RWPE2 (cell line): Measurements from ENCODE around the gene UBE3C.

Experiments used
- ATAC-seq: fragments of 200-7000 bp; cut with Tn5 transposase; 3 replicates; pipeline ENCODE4 v1.9.1; 2021; ENCODE audit warnings: low read depth
- DNase-seq: peaks from one replicate; pipeline ENCODE4 v3.0.0-alpha.2; 2020; ENCODE audit warnings: low spot score
- H3K27ac ChIP-seq: fragments of 450-650 bp; 2 replicates; pipeline ENCODE4 v1.5.1; 2017; ENCODE audit warnings: mild to moderate bottlenecking; ENCODE audit not compliant: poor library complexity, severe bottlenecking
- H3K27me3 ChIP-seq: fragments of 250-450 bp; sonication (Bioruptor Pico); 2 replicates; pipeline ENCODE4 v1.5.1; 2021; ENCODE audit warnings: mild to moderate bottlenecking, moderate library complexity; ENCODE audit not compliant: insufficient read depth, poor library complexity, severe bottlenecking
- H3K36me3 ChIP-seq: fragments of 250-450 bp; sonication (Bioruptor Pico); 2 replicates; pipeline ENCODE4 v1.5.1; 2020; ENCODE audit warnings: low read depth, mild to moderate bottlenecking, moderate library complexity
- H3K4me1 ChIP-seq: fragments of 250-450 bp; sonication (Bioruptor Pico); 2 replicates; pipeline ENCODE4 v1.5.1; 2021; ENCODE audit warnings: mild to moderate bottlenecking, moderate library complexity; ENCODE audit not compliant: insufficient read depth, poor library complexity, severe bottlenecking
- H3K4me3 ChIP-seq: fragments of 250-450 bp; sonication (Bioruptor Pico); 2 replicates; pipeline ENCODE4 v1.5.1; 2021; ENCODE audit warnings: mild to moderate bottlenecking, moderate library complexity; ENCODE audit not compliant: severe bottlenecking
- H3K9me3 ChIP-seq: fragments of 250-450 bp; sonication (Bioruptor Pico); 2 replicates; pipeline ENCODE4 v1.5.1; 2021; ENCODE audit warnings: mild to moderate bottlenecking, moderate library complexity; ENCODE audit not compliant: severe bottlenecking
- TF ChIP-seq, protein P1 (sequence below): fragments of 450-650 bp; IDR thresholded peaks from one replicate; pipeline ENCODE4 v1.5.1; 2017; ENCODE audit warnings: mild to moderate bottlenecking, moderate library complexity; ENCODE audit not compliant: poor library complexity, severe bottlenecking

The UBE3C gene

DNA sequence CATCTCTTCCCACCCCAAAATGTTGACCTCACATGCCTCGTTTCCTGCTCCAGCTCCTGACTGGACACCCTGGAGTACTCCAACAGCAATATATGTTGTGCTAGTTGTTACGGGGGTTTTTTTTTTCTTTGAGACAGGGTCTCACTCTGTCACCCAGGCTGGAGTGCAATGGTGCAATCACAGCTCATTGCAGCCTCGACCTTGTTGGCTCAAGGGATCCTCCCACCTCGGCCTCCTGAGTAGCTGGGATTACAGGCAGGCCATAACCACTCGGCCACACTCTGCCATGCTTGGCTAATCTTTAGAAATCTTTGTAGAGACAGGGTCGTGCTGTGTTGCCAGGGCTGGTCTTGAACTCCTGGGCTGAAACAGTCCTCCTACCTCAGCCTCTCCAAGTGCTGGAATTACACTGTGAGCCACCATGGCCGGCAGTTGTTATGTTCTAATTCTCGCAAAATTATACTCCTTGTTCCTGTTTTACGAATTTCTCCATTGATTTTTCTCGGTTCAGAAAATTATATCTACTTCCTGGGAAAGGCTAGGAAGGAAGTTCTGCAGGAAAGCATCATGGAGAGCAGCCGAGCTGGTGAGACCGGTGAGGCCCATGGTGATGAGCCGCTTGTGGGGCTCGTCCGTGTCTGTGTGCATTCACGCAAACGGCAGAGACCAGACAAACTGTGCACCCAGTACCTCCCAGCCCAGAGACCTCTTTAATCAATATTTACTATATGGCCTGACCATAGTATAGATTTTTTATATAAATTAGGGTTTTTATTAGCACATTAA, 145.7 kb downstream of the UBE3C start:
- no peaks in the 10 kb centered on the region for H3K9me3 ChIP-seq
- no peak overlapping the region for H3K4me3 ChIP-seq
- no peak overlapping the region for H3K27ac ChIP-seq
- TF ChIP-seq, protein P1, sequence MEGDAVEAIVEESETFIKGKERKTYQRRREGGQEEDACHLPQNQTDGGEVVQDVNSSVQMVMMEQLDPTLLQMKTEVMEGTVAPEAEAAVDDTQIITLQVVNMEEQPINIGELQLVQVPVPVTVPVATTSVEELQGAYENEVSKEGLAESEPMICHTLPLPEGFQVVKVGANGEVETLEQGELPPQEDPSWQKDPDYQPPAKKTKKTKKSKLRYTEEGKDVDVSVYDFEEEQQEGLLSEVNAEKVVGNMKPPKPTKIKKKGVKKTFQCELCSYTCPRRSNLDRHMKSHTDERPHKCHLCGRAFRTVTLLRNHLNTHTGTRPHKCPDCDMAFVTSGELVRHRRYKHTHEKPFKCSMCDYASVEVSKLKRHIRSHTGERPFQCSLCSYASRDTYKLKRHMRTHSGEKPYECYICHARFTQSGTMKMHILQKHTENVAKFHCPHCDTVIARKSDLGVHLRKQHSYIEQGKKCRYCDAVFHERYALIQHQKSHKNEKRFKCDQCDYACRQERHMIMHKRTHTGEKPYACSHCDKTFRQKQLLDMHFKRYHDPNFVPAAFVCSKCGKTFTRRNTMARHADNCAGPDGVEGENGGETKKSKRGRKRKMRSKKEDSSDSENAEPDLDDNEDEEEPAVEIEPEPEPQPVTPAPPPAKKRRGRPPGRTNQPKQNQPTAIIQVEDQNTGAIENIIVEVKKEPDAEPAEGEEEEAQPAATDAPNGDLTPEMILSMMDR: no peak
- peaks cover 12% of the 10 kb centered on the region for H3K4me1 ChIP-seq
- ATAC-seq (no peak), DNase-seq (no peak)
- H3K36me3 ChIP-seq: no peaks in the 10 kb centered on the region
- H3K27me3 ChIP-seq: no peaks in the 10 kb centered on the region

GRCh38 chr7:157291404-157292080, 152.8 kb downstream of the UBE3C start:
- Histone ChIP-seq H3K9me3 (no peaks in the 10 kb centered on the region), H3K4me1 (peaks cover 28% of the 10 kb centered on the region), H3K36me3 (no peaks in the 10 kb centered on the region), H3K27ac (peak overlapping the region; percentile 89), H3K4me3 (no peak overlapping the region), H3K27me3 (no peaks in the 10 kb centered on the region)
- TF ChIP-seq, protein P1: no peak
- ATAC-seq (no peak), DNase-seq (no peak)

GRCh38 chr7:157292258-157292657, 153.5 kb downstream of the UBE3C start:
- Histone ChIP-seq H3K4me1 (peaks cover 28% of the 10 kb centered on the region), H3K9me3 (no peaks in the 10 kb centered on the region), H3K27me3 (no peaks in the 10 kb centered on the region), H3K4me3 (no peak overlapping the region), H3K27ac (peak overlapping the region; percentile 89), H3K36me3 (no peaks in the 10 kb centered on the region)
- TF ChIP-seq, protein P1: no peak
- ATAC-seq: no peak
- no peak for DNase-seq

GRCh38 chr7:157292770-157293412, 154.2 kb downstream of the UBE3C start:
- Histone ChIP-seq H3K27ac (peak overlapping the region; percentile 89), H3K27me3 (no peaks in the 10 kb centered on the region), H3K4me1 (peaks cover 28% of the 10 kb centered on the region), H3K4me3 (peak overlapping the region; percentile 4), H3K9me3 (no peaks in the 10 kb centered on the region), H3K36me3 (no peaks in the 10 kb centered on the region)
- TF ChIP-seq, protein P1: no peak
- peak; percentile 78 for ATAC-seq
- peak; percentile 90 for DNase-seq
